ENCODE results near the gene SLCO1B1.
"Not testable (repeated sequence)": the region's sequence is repeated elsewhere in the genome, so short reads cannot be mapped to it uniquely, and the experiment has no call there.

DNA sequence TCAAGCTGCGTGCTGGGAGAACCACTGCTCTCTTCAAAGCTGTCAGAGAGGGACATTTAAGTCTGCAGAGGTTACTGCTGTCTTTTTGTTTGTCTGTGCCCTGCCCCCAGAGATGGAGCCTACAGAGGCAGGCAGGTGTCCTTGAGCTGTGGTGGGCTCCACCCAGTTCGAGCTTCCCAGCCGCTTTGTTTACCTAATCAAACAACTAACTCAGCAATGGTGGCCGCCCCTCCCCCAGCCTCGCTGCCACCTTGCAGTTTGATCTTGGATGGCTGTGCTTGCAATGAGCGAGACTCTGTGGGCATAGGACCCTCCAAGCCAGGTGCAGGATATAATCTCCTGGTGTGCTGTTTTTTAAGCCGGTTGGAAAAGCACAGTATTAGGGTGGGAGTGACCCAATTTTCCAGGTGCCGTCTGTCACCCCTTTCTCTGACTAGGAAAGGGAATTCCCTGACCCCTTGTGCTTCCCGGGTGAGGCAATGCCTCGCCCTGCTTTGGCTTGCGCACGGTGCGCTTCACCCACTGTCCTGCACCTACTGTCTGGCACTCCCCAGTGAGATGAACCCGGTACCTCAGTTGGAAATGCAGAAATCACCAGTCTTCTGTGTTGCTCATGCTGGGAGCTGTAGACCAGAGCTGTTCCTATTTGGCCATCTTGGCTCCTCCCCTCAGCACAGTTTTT, 6.5 kb downstream of the SLCO1B1 start:
- TF ChIP-seq, protein P1, sequence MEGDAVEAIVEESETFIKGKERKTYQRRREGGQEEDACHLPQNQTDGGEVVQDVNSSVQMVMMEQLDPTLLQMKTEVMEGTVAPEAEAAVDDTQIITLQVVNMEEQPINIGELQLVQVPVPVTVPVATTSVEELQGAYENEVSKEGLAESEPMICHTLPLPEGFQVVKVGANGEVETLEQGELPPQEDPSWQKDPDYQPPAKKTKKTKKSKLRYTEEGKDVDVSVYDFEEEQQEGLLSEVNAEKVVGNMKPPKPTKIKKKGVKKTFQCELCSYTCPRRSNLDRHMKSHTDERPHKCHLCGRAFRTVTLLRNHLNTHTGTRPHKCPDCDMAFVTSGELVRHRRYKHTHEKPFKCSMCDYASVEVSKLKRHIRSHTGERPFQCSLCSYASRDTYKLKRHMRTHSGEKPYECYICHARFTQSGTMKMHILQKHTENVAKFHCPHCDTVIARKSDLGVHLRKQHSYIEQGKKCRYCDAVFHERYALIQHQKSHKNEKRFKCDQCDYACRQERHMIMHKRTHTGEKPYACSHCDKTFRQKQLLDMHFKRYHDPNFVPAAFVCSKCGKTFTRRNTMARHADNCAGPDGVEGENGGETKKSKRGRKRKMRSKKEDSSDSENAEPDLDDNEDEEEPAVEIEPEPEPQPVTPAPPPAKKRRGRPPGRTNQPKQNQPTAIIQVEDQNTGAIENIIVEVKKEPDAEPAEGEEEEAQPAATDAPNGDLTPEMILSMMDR (IDR thresholded peaks at IDR 0.05), result not testable (repeated sequence)
- not testable (repeated sequence) for TF ChIP-seq POLR2A (IDR thresholded peaks at IDR 0.05)

Measured in heart left ventricle (tissue), 13 donors.